ENCODE results near the gene HSF2BP. TPM values are rescaled to one million over a fixed set of nuclear protein-coding genes. Genes with fewer than 3 reads are reported as not detected.
A peak's percentile ranks its signal among the peaks of the same experiment; 100 is the strongest.

The HSF2BP gene
- total RNA-seq, 1 experiment from 2014 or later: 10.9 TPM

- Histone ChIP-seq H3K36me3 (ENCODE audit: control insufficient read depth, insufficient read depth, low read length) (no peaks in the 10 kb centered on the region), H3K4me1 (peaks cover 58% of the 10 kb centered on the region), H3K9me3 (0 out of 2 replicates have a peak, but pooled peaks cover 4% of the 10 kb centered on the region), H3K27me3 (replicated peaks; ENCODE audit: control insufficient read depth, insufficient read depth, low read length) (no peaks in the 10 kb centered on the region), H3K4me3 (ENCODE audit: low read depth, low read length) (no peak overlapping the region)
- H3K27ac Mint-ChIP-seq (ENCODE audit: unreplicated experiment): peak overlapping the region; percentile 95
- BruUV-seq (replicated peaks): no TSS peak
- ChIA-PET CTCF (no interaction called here), POLR2A (no interaction called here)
- H3K27me3 Mint-ChIP-seq (ENCODE audit: insufficient read depth, unreplicated experiment): no peaks in the 10 kb centered on the region
- peaks cover 22% of the 10 kb centered on the region for H3K4me1 Mint-ChIP-seq (ENCODE audit: low read depth, unreplicated experiment)
- no peak for TF ChIP-seq CTCF (IDR thresholded peaks at IDR 0.05; ENCODE audit: insufficient read depth in 1 of 2, low read depth in 1 of 2, low read length in 1 of 2, severe bottlenecking in 1 of 2, unreplicated experiment in 1 of 2)
- no peak for DNase-seq
- no peak overlapping the region for H3K4me3 Mint-ChIP-seq (ENCODE audit: unreplicated experiment)
- intact Hi-C loops (cut with micrococcal nuclease; ENCODE audit: unreplicated experiment): no loop called here
- peaks cover 10% of the 10 kb centered on the region for H3K36me3 Mint-ChIP-seq (ENCODE audit: insufficient read depth, unreplicated experiment)
- no peaks in the 10 kb centered on the region for H3K9me3 Mint-ChIP-seq (ENCODE audit: unreplicated experiment)
Observed at GRCh38 chr21:43609501-43610340, 49.6 kb downstream of the HSF2BP start.

- Mint-ChIP-seq H3K4me3 (ENCODE audit: unreplicated experiment) (no peak overlapping the region), H3K4me1 (ENCODE audit: low read depth, unreplicated experiment) (peaks cover 22% of the 10 kb centered on the region), H3K36me3 (ENCODE audit: insufficient read depth, unreplicated experiment) (peaks cover 10% of the 10 kb centered on the region), H3K27me3 (ENCODE audit: insufficient read depth, unreplicated experiment) (no peaks in the 10 kb centered on the region), H3K9me3 (ENCODE audit: unreplicated experiment) (no peaks in the 10 kb centered on the region), H3K27ac (ENCODE audit: unreplicated experiment) (peak overlapping the region; percentile 95)
- BruUV-seq (replicated peaks): no TSS peak
- 0 out of 2 replicates have a peak, but pooled peaks cover 4% of the 10 kb centered on the region for H3K9me3 ChIP-seq
- no peaks in the 10 kb centered on the region for H3K36me3 ChIP-seq (ENCODE audit: control insufficient read depth, insufficient read depth, low read length)
- H3K4me1 ChIP-seq: peaks cover 58% of the 10 kb centered on the region
- no peaks in the 10 kb centered on the region for H3K27me3 ChIP-seq (replicated peaks; ENCODE audit: control insufficient read depth, insufficient read depth, low read length)
- no peak for TF ChIP-seq CTCF (IDR thresholded peaks at IDR 0.05; ENCODE audit: insufficient read depth in 1 of 2, low read depth in 1 of 2, low read length in 1 of 2, severe bottlenecking in 1 of 2, unreplicated experiment in 1 of 2)
- intact Hi-C loops (cut with micrococcal nuclease; ENCODE audit: unreplicated experiment): no loop called here
- ChIA-PET POLR2A (no interaction called here), CTCF (no interaction called here)
- H3K4me3 ChIP-seq (ENCODE audit: low read depth, low read length): no peak overlapping the region
- no peak for DNase-seq
Observed at GRCh38 chr21:43608664-43609063, 50.6 kb downstream of the HSF2BP start.

- peaks cover 10% of the 10 kb centered on the region for H3K36me3 Mint-ChIP-seq (ENCODE audit: insufficient read depth, unreplicated experiment)
- H3K9me3 Mint-ChIP-seq (ENCODE audit: unreplicated experiment): no peaks in the 10 kb centered on the region
- H3K36me3 ChIP-seq (ENCODE audit: control insufficient read depth, insufficient read depth, low read length): no peaks in the 10 kb centered on the region
- 0 out of 2 replicates have a peak, but pooled peaks cover 4% of the 10 kb centered on the region for H3K9me3 ChIP-seq
- H3K4me3 ChIP-seq (ENCODE audit: low read depth, low read length): no peak overlapping the region
- ChIA-PET CTCF (no interaction called here), POLR2A (no interaction called here)
- intact Hi-C loops (cut with micrococcal nuclease; ENCODE audit: unreplicated experiment): no loop called here
- no peak overlapping the region for H3K4me3 Mint-ChIP-seq (ENCODE audit: unreplicated experiment)
- H3K27me3 Mint-ChIP-seq (ENCODE audit: insufficient read depth, unreplicated experiment): no peaks in the 10 kb centered on the region
- BruUV-seq (replicated peaks): no TSS peak
- no peaks in the 10 kb centered on the region for H3K27me3 ChIP-seq (replicated peaks; ENCODE audit: control insufficient read depth, insufficient read depth, low read length)
- peaks cover 55% of the 10 kb centered on the region for H3K4me1 ChIP-seq
- no peak for TF ChIP-seq CTCF (IDR thresholded peaks at IDR 0.05; ENCODE audit: insufficient read depth in 1 of 2, low read depth in 1 of 2, low read length in 1 of 2, severe bottlenecking in 1 of 2, unreplicated experiment in 1 of 2)
- H3K4me1 Mint-ChIP-seq (ENCODE audit: low read depth, unreplicated experiment): peaks cover 22% of the 10 kb centered on the region
- no peak for DNase-seq
- H3K27ac Mint-ChIP-seq (ENCODE audit: unreplicated experiment): no peak overlapping the region
Observed at GRCh38 chr21:43608225-43608624, 51.1 kb downstream of the HSF2BP start.

Measured in Caco-2 (cell line).